ENCODE results near the gene RASA3. TPM values are rescaled to one million over a fixed set of nuclear protein-coding genes. Genes with fewer than 3 reads are reported as not detected.

RASA3 gene
- total RNA-seq, 3 donors from 2014 or later (not counting 1 experiment from before 2014, with no cell fraction given), result 252 to 277 (median 274) TPM

- peak overlapping the region; percentile 97 for H3K4me3 ChIP-seq (ENCODE audit: low read length)
- peaks cover 73% of the 10 kb centered on the region for H3K4me1 ChIP-seq (ENCODE audit: control insufficient read depth, insufficient read depth, low read length)
- peak overlapping the region; percentile 91 to 92 for H3K27ac Mint-ChIP-seq
- H3K27me3 ChIP-seq (ENCODE audit: control insufficient read depth, insufficient read depth, low read length), result no peaks in the 10 kb centered on the region
- H3K9me3 ChIP-seq (ENCODE audit: control insufficient read depth, insufficient read depth, low read length), result no peaks in the 10 kb centered on the region
- ATAC-seq (peak in 1 of 3 donors; percentile 0), DNase-seq (peak in 1 of 2 donors; percentile 62)
- H3K36me3 ChIP-seq (ENCODE audit: control insufficient read depth, insufficient read depth, low read length), result peaks cover 4% of the 10 kb centered on the region
- H3K9me3 Mint-ChIP-seq, result no peaks in the 10 kb centered on the region
- H3K36me3 Mint-ChIP-seq, result peaks cover 11% of the 10 kb centered on the region
- TF ChIP-seq CTCF (IDR thresholded peaks at IDR 0.05), result no peak
- 51% methylated on average over 9 of the region's 9 CpGs for WGBS (ENCODE audit: insufficient coverage)
- peaks cover 73 to 79% of the 10 kb centered on the region in 2 donors for H3K4me1 Mint-ChIP-seq
- peak overlapping the region; percentile 98 for H3K4me3 Mint-ChIP-seq
- H3K27me3 Mint-ChIP-seq (ENCODE audit: low read depth in 2 of 2), result no peaks in the 10 kb centered on the region
- H3K27ac ChIP-seq (ENCODE audit: low read length), result peak overlapping the region; percentile 84
- intact Hi-C loops (cut with micrococcal nuclease), result loop anchor here (1.0 to 2.0 kb wide), 3 partner anchors 13 to 25 kb away; no protein-coding TSS in a partner anchor
These were observed 2.8 kb downstream of the RASA3 start for GRCh38 chr13:114129649-114130062.

GRCh38 chr13:114128624-114129522 is 3.5 kb downstream of the RASA3 start:
- H3K4me1 ChIP-seq (ENCODE audit: control insufficient read depth, insufficient read depth, low read length), result peaks cover 73% of the 10 kb centered on the region
- DNase-seq (peak; percentile 86 to 92), ATAC-seq (peak; percentile 66 to 88 (median 72))
- H3K4me1 Mint-ChIP-seq, result peaks cover 73 to 82% of the 10 kb centered on the region in 2 donors
- no peaks in the 10 kb centered on the region for H3K9me3 Mint-ChIP-seq
- H3K36me3 Mint-ChIP-seq, result peaks cover 11% of the 10 kb centered on the region
- intact Hi-C loops (cut with micrococcal nuclease), result loop anchor here (1.0 kb wide), 2 partner anchors 13 to 19 kb away; no protein-coding TSS in a partner anchor
- peak overlapping the region; percentile 91 to 92 for H3K27ac Mint-ChIP-seq
- peak overlapping the region; percentile 98 for H3K4me3 Mint-ChIP-seq
- H3K27ac ChIP-seq (ENCODE audit: low read length), result peak overlapping the region; percentile 84
- 7% methylated on average over 34 of the region's 37 CpGs for WGBS (ENCODE audit: insufficient coverage)
- H3K9me3 ChIP-seq (ENCODE audit: control insufficient read depth, insufficient read depth, low read length), result no peaks in the 10 kb centered on the region
- H3K4me3 ChIP-seq (ENCODE audit: low read length), result peak overlapping the region; percentile 36
- H3K27me3 Mint-ChIP-seq (ENCODE audit: low read depth in 2 of 2), result no peaks in the 10 kb centered on the region
- peaks cover 12% of the 10 kb centered on the region for H3K36me3 ChIP-seq (ENCODE audit: control insufficient read depth, insufficient read depth, low read length)
- no peak for TF ChIP-seq CTCF (IDR thresholded peaks at IDR 0.05)
- H3K27me3 ChIP-seq (ENCODE audit: control insufficient read depth, insufficient read depth, low read length), result no peaks in the 10 kb centered on the region

GRCh38 chr13:114128348-114128623 is 4.1 kb downstream of the RASA3 start:
- no peak for TF ChIP-seq CTCF (IDR thresholded peaks at IDR 0.05)
- peak in 1 of 2 donors; percentile 15 for DNase-seq
- H3K4me1 ChIP-seq (ENCODE audit: control insufficient read depth, insufficient read depth, low read length), result peaks cover 79% of the 10 kb centered on the region
- intact Hi-C loops (cut with micrococcal nuclease), result no loop called here
- H3K4me1 Mint-ChIP-seq, result peaks cover 73 to 84% of the 10 kb centered on the region in 2 donors
- no peaks in the 10 kb centered on the region for H3K27me3 ChIP-seq (ENCODE audit: control insufficient read depth, insufficient read depth, low read length)
- H3K4me3 ChIP-seq (ENCODE audit: low read length), result peak overlapping the region; percentile 36
- ATAC-seq, result no peak
- H3K27ac Mint-ChIP-seq, result peak overlapping the region; percentile 91 to 92
- WGBS (ENCODE audit: insufficient coverage), result 72% methylated on average over 4 of the region's 5 CpGs
- H3K4me3 Mint-ChIP-seq, result peak overlapping the region; percentile 98
- no peaks in the 10 kb centered on the region for H3K9me3 ChIP-seq (ENCODE audit: control insufficient read depth, insufficient read depth, low read length)
- H3K27ac ChIP-seq (ENCODE audit: low read length), result peak overlapping the region; percentile 84
- H3K9me3 Mint-ChIP-seq, result no peaks in the 10 kb centered on the region
- no peaks in the 10 kb centered on the region for H3K27me3 Mint-ChIP-seq (ENCODE audit: low read depth in 2 of 2)
- H3K36me3 ChIP-seq (ENCODE audit: control insufficient read depth, insufficient read depth, low read length), result peaks cover 12% of the 10 kb centered on the region
- H3K36me3 Mint-ChIP-seq, result peaks cover 11% of the 10 kb centered on the region

All from natural killer cell (primary cell).